ENCODE measurements around the gene PAFAH1B1. TPM values are rescaled to one million over a fixed set of nuclear protein-coding genes. Genes with fewer than 3 reads are reported as not detected.

The PAFAH1B1 gene
- total RNA-seq, 2 experiments from 2014 or later = 148 to 152 TPM

DNA sequence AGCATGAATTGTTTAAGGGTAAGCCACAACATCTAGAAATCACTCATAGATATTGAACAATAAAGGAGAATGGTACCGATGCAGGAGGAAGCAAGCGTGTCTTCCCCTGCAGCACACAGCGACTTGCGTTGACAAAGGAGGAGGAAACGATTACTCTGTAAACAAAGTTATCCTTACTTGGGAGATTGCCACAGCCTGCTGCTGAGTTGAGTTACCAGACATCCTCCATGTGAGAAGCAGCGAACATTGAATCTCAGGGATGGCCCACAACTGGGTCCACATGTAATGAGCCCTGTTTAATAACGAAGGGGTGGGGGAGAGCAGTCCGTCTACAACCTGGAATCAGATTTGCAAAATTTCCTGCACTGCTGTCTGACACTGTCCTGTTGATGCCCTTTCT, 90.5 kb downstream of the PAFAH1B1 start:
- CTCF ChIA-PET = interaction anchor here (0.6 kb wide), 1 partner anchor 78 kb away, joined by 6 read pairs; no protein-coding TSS in a partner anchor

GRCh38 chr17:2684549-2684948, 91.1 kb downstream of the PAFAH1B1 start:
- POLR2A ChIA-PET = no interaction called here
- CTCF ChIA-PET = interaction anchor here (0.6 to 0.7 kb wide), 3 partner anchors 9 to 77 kb away, joined by 3 to 6 read pairs (median 4); no protein-coding TSS in a partner anchor

More for the DNA sequence above, 90.5 kb downstream of the PAFAH1B1 start:
- POLR2A ChIA-PET = no interaction called here

DNA sequence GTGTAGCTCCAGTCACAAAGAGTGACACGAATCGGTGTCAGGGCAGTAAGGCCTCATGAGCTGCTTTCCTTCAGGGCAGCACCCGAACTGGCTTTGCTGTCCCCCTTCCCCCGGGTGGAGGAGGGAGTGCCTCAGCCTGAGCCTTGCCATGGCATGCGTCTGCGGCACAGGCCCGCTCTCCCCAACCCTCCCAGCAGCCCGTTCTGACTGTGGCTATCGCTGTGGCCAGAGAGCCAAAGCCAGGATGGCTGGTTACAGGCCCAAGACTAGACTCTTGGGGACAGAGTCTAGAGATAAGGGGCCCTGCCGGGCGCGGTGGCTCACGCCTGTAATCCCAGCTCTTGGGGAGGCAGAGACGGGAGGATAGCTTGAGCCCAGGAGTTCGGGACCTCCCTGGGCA, 92.2 kb downstream of the PAFAH1B1 start:
- ChIA-PET CTCF (interaction anchor here (1.1 to 1.4 kb wide), 2 partner anchors 10 to 11 kb away, joined by 3 to 4 read pairs; no protein-coding TSS in a partner anchor), POLR2A (no interaction called here)

DNA sequence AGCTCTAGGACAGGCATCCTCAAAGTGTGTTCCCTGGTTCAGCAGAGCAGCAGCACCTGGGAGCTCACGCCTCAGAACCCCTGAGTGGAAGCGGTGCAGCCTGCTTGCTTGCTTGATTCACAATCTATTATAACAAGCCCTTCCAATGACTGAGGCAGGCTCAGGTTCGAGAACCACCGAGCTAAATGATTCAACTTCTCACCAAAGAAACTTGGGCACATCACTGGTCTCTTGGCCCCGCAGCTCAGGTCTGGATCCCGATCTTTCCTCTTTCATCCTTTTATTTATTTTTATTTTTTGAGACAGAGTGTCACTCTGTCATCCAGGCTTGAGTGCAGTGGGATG, 93.6 kb downstream of the PAFAH1B1 start:
- POLR2A ChIA-PET = interaction anchor here (0.5 kb wide), 1 partner anchor 1286 kb away, joined by 3 read pairs; no protein-coding TSS in a partner anchor

GRCh38 chr17:2688351-2689342, 95.2 kb downstream of the PAFAH1B1 start:
- CTCF ChIA-PET = no interaction called here
- POLR2A ChIA-PET = interaction anchor here (0.6 kb wide), 1 partner anchor 140 kb away, joined by 4 read pairs; no protein-coding TSS in a partner anchor

More for the DNA sequence above, 93.6 kb downstream of the PAFAH1B1 start:
- CTCF ChIA-PET = interaction anchor here (0.6 to 1.1 kb wide), 2 partner anchors 9 to 102 kb away, joined by 3 read pairs; no protein-coding TSS in a partner anchor

DNA sequence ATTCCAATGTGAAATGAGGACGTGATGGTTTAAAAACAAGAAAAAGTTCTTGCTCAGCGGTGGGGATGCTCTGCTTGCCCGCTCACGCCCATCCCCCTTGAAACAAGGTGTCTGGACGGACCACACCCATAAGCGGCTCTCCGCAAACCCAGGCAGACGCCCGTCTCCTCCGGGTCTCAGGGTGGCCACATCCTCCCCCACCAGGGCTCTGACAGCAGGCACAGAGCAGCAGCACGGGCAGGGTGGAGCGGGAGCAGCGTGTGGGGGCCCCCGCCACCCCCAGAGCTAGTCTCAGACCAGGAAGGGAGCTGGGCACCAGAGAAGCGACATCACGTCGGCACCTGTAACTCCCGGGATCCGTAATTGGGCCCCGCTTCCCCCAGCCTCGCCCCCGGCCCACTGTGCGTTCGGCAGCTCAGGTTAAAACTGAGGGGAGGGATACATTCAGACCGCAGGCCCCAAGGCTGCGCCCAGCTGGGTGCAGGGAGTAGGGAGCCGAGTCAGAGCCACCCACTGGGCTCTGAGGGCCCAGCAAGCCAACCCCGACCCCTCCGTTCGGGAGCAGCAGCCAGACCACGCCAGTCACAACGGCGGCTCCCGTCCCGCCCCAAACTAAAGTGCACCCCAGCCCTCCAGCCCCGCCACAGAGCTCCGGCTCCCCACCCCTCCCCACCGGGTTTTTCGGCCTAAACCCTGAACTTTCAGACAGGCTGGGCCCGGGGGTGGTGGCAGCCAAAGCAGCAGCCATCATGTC, 96.1 kb downstream of the PAFAH1B1 start:
- POLR2A ChIA-PET = interaction anchor here (0.6 kb wide), 1 partner anchor 139 kb away, joined by 4 read pairs; no protein-coding TSS in a partner anchor

DNA sequence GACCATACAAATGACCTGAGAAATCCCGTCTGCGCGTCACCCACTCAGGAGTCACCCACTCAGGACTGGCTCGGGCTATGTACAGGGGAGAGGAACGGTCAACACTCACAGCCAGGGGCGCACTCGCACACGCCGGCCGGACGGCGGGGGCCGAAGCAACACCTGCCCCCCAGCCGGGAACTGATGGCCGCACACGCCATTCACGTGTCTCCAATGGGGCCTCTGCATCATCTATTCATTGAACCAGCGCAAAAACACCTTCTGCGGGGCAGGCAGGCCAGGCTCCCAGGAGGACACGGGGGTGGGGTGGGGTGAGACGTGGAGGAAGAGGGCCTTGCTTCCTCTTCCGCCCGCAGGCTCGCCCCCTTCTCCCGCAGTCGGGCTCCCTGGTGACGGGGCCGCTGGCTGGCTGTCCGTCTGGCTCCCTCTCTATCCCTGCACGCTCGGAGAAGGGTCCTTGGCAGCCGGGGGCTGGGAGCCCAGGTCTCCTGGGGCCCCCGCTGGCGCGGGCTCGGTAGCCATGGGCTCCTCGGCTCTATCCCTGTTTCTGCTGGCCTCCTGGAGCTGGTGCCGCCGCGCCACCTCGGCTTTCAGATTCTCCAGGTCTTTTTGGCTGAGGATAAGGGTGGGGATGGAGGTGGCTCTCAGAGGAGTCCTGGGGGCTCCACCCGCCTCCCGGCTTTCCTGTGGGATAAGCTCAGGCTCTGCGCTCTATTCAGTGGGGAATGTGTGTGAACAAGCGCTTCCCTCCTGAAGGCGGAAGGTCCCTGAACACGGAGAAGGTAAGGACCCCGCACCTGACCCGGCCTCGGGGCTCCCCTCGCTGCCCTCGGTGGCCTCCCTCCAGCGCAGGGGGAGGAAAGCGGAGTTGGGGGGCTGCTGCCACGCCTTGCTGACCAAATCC, 97.0 kb downstream of the PAFAH1B1 start:
- ChIA-PET POLR2A (no interaction called here), CTCF (interaction anchor here (0.7 kb wide), 1 partner anchor 39 kb away, joined by 3 read pairs; no protein-coding TSS in a partner anchor)

More for the DNA sequence above, 96.1 kb downstream of the PAFAH1B1 start:
- CTCF ChIA-PET = interaction anchor here (0.7 kb wide), 1 partner anchor 38 kb away, joined by 3 read pairs; no protein-coding TSS in a partner anchor

- ChIA-PET POLR2A (no interaction called here), CTCF (no interaction called here)
Observed at GRCh38 chr17:2691069-2691871, 97.8 kb downstream of the PAFAH1B1 start.

DNA sequence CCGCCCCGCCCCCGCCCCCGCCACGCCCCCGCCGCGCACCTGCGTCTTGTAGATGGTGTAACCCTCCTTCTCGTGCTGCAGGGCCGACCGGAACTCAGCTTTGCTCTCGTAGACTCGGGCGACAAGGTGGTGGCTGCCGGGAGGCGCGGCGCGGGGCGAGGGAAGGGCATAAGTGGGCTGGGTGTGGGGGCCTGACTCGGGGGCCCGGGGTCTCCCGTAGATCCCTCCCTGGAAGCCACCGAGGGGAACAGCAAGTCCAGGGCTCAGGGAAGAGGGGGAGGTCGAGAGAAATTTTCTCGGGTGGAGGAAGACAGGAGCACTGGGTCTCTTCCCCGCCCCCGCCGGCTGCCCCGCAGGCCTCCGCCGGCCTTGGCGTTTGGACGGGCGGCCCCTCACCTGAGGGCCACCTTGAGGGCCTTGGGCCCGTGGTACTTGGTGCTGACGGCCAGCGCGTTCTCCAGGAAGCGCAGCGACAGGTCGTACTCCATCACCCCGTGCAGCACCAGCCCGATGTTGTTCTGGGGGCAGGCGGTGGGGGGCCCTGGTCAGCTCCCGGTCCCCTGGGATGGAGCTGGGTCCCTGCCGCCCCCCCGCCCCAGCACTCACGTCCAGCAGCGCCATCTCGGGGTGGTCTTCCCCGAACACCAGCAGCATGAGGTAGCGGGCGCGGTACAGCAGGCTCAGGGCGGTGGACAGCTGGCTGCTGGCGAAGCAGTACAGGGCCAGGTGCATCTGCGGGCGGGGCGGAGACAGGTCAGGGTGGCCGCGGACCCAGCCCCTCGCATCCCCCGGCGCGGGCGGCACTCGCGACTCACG, 98.7 kb downstream of the PAFAH1B1 start:
- ChIA-PET POLR2A (no interaction called here), CTCF (no interaction called here)

GRCh38 chr17:2692781-2693135, 99.3 kb downstream of the PAFAH1B1 start:
- ChIA-PET CTCF (no interaction called here), POLR2A (no interaction called here)

DNA sequence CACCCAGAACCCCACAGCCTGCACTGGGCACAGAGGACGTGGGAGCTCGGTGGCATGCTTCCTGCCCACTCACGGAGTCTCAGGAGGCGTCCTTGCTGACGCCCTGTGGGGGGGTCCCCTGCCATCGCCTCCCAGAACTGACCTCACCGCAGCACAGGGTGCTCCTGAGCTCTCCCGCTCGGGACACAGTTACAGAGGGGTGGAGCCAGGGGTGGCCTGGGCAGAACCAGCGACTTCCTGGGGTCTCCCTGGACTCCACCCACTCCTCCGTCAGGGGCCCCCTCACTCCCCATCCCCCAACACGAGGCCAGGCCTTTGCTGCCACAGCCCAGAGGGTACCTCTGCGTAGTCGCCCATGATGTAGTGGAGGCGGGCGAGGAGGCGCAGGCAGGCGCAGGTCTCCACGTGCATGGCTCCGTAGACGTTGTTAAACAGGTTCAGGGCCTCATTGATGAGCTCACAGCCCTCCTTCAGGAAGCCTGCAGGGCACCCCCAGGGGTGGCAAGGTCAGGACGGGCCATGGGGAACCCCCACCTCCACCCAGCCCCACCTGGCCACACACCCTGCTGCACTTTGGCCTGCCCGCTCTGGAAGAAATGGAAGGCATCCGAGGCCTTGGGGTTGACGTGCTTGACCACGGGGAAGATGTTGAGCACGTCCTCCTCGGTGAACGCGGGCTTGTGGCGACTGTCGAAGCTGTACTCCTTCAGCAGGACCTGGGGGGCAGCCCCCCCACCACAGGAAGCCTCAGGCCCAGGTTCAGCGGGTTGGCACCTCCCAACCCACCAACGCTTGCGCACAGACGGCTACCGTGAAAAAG, 100.3 kb downstream of the PAFAH1B1 start:
- ChIA-PET CTCF (no interaction called here), POLR2A (interaction anchor here (0.6 kb wide), 1 partner anchor 18 kb away, joined by 3 read pairs; no protein-coding TSS in a partner anchor)

DNA sequence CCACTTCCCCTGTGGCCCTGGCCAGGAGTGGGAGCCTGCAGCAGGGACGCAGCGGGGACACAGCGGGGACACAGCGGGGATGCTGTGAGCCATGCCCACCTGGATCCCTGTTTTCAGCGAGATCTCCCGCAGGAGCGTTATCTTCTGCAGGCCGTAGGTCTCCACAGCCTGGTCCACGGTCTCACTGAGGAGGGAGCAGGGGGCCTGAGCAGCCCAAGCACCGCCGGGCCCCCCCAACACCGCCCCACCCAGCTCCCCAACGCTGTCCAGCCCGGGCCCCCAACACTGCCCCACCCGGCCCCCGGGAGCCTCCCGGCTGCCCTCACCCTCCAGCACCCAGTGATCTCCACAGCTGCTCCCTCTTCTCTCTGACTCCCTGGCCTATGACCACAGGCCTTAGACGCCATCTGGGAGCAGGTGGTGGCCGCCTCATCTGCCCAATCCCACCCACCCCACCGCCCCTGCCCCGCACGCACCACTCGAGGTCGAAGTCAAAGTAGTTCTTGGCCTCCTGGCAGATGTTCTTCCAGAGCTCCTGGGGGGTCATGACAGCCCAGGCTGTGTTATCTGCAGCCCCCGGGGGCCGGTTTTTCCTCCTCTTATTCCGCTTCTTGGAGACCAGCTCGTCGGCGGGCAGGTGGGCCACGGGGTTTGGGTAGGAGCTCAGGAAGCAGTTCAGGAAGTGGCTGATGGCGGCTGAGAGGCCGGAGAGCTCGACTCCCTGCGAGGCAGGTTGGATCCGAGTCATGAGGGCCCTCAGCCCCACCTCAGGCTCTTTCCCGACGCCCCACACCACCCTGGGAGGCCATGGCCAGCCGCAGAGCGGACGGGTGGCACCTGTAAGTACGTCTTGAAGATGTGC, 101.2 kb downstream of the PAFAH1B1 start:
- ChIA-PET POLR2A (no interaction called here), CTCF (interaction anchor here (1.2 kb wide), 1 partner anchor 20 kb away, joined by 3 read pairs; no protein-coding TSS in a partner anchor)

GRCh38 chr17:2695243-2695960, 101.9 kb downstream of the PAFAH1B1 start:
- ChIA-PET POLR2A (no interaction called here), CTCF (interaction anchor here (0.7 to 1.2 kb wide), 2 partner anchors 21 to 82 kb away, joined by 3 read pairs; no protein-coding TSS in a partner anchor)

- POLR2A ChIA-PET = no interaction called here
- CTCF ChIA-PET = interaction anchor here (0.7 to 0.8 kb wide), 2 partner anchors 10 to 83 kb away, joined by 3 read pairs; no protein-coding TSS in a partner anchor
Observed at GRCh38 chr17:2695961-2696760, 102.7 kb downstream of the PAFAH1B1 start.
